NCI-H345 (cell line): ENCODE measurements around the gene MRPL44.

ENCODE experiments used
- DNase-seq: peaks from one replicate; lab custom pipeline; 2025; lab: John Stamatoyannopoulos, UW

The MRPL44 gene

GRCh38 chr2:224009605-224010315 lies 52.5 kb downstream of the MRPL44 start:
- no peak for DNase-seq

- DNase-seq, result no peak
Observed at GRCh38 chr2:224011837-224012236, 54.6 kb downstream of the MRPL44 start.

GRCh38 chr2:224014336-224014735 lies 57.1 kb downstream of the MRPL44 start:
- DNase-seq, result no peak

GRCh38 chr2:224016963-224017362 lies 59.7 kb downstream of the MRPL44 start:
- no peak for DNase-seq
